ENCODE data around the gene KPTN.

Gene KPTN

DNA sequence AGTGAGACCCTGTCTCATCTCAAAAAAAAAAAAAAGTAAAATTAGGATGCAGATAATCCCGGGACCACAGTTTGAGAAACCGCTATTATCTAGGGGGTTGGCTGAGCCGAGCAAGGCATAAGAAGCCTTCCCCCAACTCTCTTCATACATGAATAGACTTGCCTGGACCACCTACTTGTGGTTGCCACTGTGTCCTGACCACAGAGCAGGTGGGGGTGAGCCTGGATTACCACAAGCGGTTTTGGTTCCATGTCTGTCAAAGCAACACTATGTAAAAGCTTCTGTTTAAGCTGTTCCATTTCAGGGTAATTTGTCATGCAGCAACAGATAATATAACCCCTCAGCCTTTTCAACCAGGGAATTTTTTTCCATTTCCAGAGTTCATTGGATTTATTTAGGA lies 34.1 kb upstream of the KPTN start:
- H3K9me2 ChIP-seq (replicated peaks; ENCODE audit: control insufficient read depth, low read length): no peaks in the 10 kb centered on the region
- TF ChIP-seq, protein P1, sequence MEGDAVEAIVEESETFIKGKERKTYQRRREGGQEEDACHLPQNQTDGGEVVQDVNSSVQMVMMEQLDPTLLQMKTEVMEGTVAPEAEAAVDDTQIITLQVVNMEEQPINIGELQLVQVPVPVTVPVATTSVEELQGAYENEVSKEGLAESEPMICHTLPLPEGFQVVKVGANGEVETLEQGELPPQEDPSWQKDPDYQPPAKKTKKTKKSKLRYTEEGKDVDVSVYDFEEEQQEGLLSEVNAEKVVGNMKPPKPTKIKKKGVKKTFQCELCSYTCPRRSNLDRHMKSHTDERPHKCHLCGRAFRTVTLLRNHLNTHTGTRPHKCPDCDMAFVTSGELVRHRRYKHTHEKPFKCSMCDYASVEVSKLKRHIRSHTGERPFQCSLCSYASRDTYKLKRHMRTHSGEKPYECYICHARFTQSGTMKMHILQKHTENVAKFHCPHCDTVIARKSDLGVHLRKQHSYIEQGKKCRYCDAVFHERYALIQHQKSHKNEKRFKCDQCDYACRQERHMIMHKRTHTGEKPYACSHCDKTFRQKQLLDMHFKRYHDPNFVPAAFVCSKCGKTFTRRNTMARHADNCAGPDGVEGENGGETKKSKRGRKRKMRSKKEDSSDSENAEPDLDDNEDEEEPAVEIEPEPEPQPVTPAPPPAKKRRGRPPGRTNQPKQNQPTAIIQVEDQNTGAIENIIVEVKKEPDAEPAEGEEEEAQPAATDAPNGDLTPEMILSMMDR (IDR thresholded peaks at IDR 0.05; ENCODE audit: low read depth, low read length, poor library complexity, severe bottlenecking): no peak
- TF ChIP-seq EZH2phosphoT487 (IDR thresholded peaks at IDR 0.05; ENCODE audit: borderline replicate concordance, low read length): no peak
- peaks cover 17% of the 10 kb centered on the region for H3K79me2 ChIP-seq (ENCODE audit: control insufficient read depth, low read length)
- no peaks in the 10 kb centered on the region for H3K9me3 ChIP-seq (ENCODE audit: control insufficient read depth, insufficient read depth, low read length)
- peaks cover 3% of the 10 kb centered on the region for H3K36me3 ChIP-seq (ENCODE audit: control insufficient read depth, low read length)
- H3K4me1 ChIP-seq (ENCODE audit: control insufficient read depth, low read length): peaks cover 74% of the 10 kb centered on the region
- peak overlapping the region; percentile 69 for H3K27ac ChIP-seq (ENCODE audit: low read depth, low read length)
- peak overlapping the region; percentile 50 for H3K4me2 ChIP-seq (ENCODE audit: low read length)
- no peaks in the 10 kb centered on the region for H3K27me3 ChIP-seq (ENCODE audit: control insufficient read depth, low read length)
- H4K20me1 ChIP-seq (ENCODE audit: control insufficient read depth, insufficient read depth, low read depth, low read length): no peaks in the 10 kb centered on the region
- peak overlapping the region; percentile 19 for H3K4me3 ChIP-seq (ENCODE audit: low read length)
- peaks cover 9% of the 10 kb centered on the region; the same call in 1 of the 2 replicates for H3F3A ChIP-seq (ENCODE audit: control insufficient read depth, insufficient read depth)

DNA sequence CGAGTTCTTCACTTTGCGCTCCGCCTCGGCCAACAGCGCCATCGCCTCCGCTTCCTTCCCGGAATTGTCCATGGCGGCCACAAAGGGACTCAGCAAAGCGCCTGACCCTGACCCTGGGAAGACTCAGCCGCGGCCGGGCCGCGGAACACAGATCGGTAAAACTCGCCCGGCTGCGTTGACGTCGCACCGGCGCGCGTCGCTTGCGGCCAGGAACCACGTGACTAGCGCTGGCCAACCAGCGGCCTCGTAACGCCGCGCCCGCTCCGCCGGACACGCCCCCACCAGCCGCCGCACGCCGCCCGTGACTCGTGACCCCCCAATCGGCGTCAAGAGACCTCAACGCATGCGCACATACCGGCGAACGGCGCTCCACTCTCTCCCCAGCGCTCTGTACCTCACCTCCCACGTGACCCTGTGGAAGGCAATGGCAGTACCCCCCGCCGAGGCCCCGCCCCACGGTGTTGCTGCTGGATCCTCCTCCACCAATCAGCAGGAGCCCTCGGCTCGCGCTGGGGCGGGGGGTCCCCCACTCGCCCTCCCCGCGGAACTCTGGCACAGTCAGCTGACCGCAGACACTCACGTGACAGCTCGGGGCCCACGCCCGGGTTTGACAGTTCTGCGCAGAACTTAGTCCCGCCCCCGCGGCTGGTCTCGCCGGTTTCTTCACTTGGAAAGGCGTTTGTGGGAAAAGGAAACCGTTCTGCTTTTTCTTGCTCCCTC lies 31.0 kb upstream of the KPTN start, which contains the start of gene NAPA:
Gene NAPA, minus strand, starts transcription at position 195 of the 720 bp plus-strand sequence. Its CDS starts 123 bp downstream, at position 72.
- peaks cover 9% of the 10 kb centered on the region; the same call in 1 of the 2 replicates for H3F3A ChIP-seq (ENCODE audit: control insufficient read depth, insufficient read depth)
- no peaks in the 10 kb centered on the region for H3K9me3 ChIP-seq (ENCODE audit: control insufficient read depth, insufficient read depth, low read length)
- no peaks in the 10 kb centered on the region for H3K9me2 ChIP-seq (replicated peaks; ENCODE audit: control insufficient read depth, low read length)
- peaks cover 4% of the 10 kb centered on the region; the same call in 1 of the 2 replicates for H4K20me1 ChIP-seq (ENCODE audit: control insufficient read depth, insufficient read depth, low read depth, low read length)
- H3K79me2 ChIP-seq (ENCODE audit: control insufficient read depth, low read length): peaks cover 49% of the 10 kb centered on the region
- H3K27me3 ChIP-seq (ENCODE audit: control insufficient read depth, low read length): no peaks in the 10 kb centered on the region
- H3K27ac ChIP-seq (ENCODE audit: low read depth, low read length): peak within 1 kb of the TSS; percentile 69
- no peak for TF ChIP-seq EZH2phosphoT487 (IDR thresholded peaks at IDR 0.05; ENCODE audit: borderline replicate concordance, low read length)
- TF ChIP-seq, protein P1 (IDR thresholded peaks at IDR 0.05; ENCODE audit: low read depth, low read length, poor library complexity, severe bottlenecking): no peak
- peak within 1 kb of the TSS; percentile 89 for H3K4me3 ChIP-seq (ENCODE audit: low read length)
- peaks cover 7% of the 10 kb centered on the region for H3K36me3 ChIP-seq (ENCODE audit: control insufficient read depth, low read length)
- H3K4me1 ChIP-seq (ENCODE audit: control insufficient read depth, low read length): peaks cover 66% of the 10 kb centered on the region
- peak within 1 kb of the TSS; percentile 88 for H3K4me2 ChIP-seq (ENCODE audit: low read length)

DNA sequence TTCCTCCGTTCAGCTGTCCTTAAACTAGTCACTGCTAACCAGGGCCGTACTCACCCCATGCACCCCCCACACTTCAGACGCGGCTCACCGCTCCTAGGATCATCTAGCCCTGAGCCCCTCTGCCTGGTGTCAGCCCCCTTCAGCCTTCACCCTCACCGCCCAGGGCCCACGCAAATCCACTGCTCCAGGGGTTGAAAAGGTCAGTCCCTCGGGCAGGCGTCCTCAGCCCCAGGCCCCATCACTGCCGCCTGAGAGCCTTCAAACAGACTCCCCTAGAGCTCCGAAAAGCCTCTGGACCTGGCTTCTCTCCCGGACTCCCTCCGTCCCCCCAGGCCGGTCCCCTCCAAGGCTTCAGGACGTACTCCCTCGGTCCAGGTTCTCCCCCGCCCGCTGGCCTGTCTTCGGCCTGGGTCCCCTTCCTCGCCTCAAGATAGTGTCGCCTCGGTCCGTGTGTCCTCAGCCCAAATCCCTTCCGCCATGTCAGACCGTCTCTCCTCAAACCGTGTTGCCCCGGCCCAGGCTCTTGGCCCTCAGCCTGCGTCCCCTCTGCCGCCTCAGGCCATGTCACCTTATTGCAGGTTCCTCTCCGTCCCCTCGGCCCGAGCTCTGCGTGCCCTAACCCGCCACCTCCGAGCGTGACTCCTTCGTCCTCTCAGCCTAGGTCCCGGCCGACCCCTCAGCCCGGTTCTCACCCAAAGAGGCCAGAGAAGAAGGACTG lies 30.3 kb upstream of the KPTN start:
- Histone ChIP-seq H4K20me1 (ENCODE audit: control insufficient read depth, insufficient read depth, low read depth, low read length) (peaks cover 4% of the 10 kb centered on the region), H3K9me3 (ENCODE audit: control insufficient read depth, insufficient read depth, low read length) (no peaks in the 10 kb centered on the region), H3K27ac (ENCODE audit: low read depth, low read length) (peak overlapping the region; percentile 30), H3F3A (ENCODE audit: control insufficient read depth, insufficient read depth) (peaks cover 9% of the 10 kb centered on the region; the same call in 1 of the 2 replicates), H3K27me3 (ENCODE audit: control insufficient read depth, low read length) (no peaks in the 10 kb centered on the region), H3K4me2 (ENCODE audit: low read length) (peak overlapping the region; percentile 88), H3K9me2 (replicated peaks; ENCODE audit: control insufficient read depth, low read length) (no peaks in the 10 kb centered on the region), H3K36me3 (ENCODE audit: control insufficient read depth, low read length) (peaks cover 10% of the 10 kb centered on the region), H3K4me3 (ENCODE audit: low read length) (peak overlapping the region; percentile 89), H3K79me2 (ENCODE audit: control insufficient read depth, low read length) (peaks cover 56% of the 10 kb centered on the region), H3K4me1 (ENCODE audit: control insufficient read depth, low read length) (peaks cover 60% of the 10 kb centered on the region)
- no peak for TF ChIP-seq EZH2phosphoT487 (IDR thresholded peaks at IDR 0.05; ENCODE audit: borderline replicate concordance, low read length)
- TF ChIP-seq, protein P1 (IDR thresholded peaks at IDR 0.05; ENCODE audit: low read depth, low read length, poor library complexity, severe bottlenecking): no peak

Data from DOHH2 (cell line).